T-helper 1 cell treated with Interleukin-12 subunit alpha and Interleukin-12 subunit beta and Interleukin-4 antibody, amounts not matched to agents 30 μg/mL and 1 μg/mL, for 36 hours (primary cell): Measurements from ENCODE around the gene AUH.
A peak's percentile ranks its signal among the peaks of the same experiment; 100 is the strongest.

Experiments used
- H3K27ac Mint-ChIP-seq: one replicate; pipeline ENCODE4 v1.8.0; 2021; ENCODE audit warnings: mild to moderate bottlenecking, mixed read lengths
- H3K27me3 Mint-ChIP-seq: one replicate; pipeline ENCODE4 v1.8.0; 2021; ENCODE audit warnings: low read depth, mixed read lengths
- H3K36me3 Mint-ChIP-seq: one replicate; pipeline ENCODE4 v1.8.0; 2021; ENCODE audit warnings: low read depth, mixed read lengths
- H3K4me1 Mint-ChIP-seq: one replicate; pipeline ENCODE4 v1.8.0; 2021; ENCODE audit warnings: low read depth, mixed read lengths
- H3K4me3 Mint-ChIP-seq: one replicate; pipeline ENCODE4 v1.8.0; 2021; ENCODE audit warnings: mild to moderate bottlenecking, moderate library complexity, mixed read lengths
- H3K9me3 Mint-ChIP-seq: one replicate; pipeline ENCODE4 v1.8.0; 2021; ENCODE audit warnings: mixed read lengths

The AUH gene

DNA sequence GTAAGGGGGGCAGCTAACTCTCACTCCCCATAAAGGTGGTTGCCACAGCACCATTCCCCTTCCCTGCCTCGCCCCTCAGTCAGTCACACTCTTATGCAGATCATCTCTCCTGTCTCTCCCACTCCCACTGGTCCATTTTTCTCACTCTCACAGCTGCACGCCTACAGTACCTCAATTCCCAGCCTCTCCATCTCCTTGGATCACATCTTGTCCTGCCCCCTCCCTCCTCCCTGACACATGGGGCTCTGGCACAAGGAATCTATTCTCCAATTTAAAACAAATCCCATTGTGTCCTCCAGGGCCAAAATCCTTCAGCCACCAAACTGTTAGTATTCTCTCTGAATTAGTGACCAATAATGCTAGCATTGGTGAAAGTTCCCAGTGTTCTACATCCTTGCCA lies 114.4 kb downstream of the AUH start:
- Mint-ChIP-seq H3K4me3 (no peak overlapping the region), H3K27me3 (no peaks in the 10 kb centered on the region), H3K36me3 (peaks cover 23% of the 10 kb centered on the region), H3K4me1 (peaks cover 30% of the 10 kb centered on the region), H3K9me3 (no peaks in the 10 kb centered on the region), H3K27ac (no peak overlapping the region)

DNA sequence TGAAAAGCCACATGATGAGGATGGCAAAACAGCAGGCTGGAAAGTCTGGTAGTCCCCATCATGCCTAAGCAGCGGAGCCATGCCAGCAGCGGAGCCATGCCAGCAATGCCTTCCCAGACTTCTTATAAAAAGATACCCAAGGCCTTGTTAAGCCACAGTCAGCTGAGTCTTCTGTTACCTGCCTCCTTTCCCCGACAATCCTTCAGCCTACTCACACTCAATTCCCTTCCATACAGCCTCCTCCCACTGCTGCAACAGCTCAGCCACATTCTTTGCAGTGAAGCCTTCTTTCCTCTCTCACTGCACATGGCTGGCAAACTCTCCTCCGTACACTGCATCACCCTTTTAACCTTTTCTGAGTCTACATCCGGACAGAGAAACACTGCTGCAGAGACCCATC lies 114.9 kb downstream of the AUH start:
- no peaks in the 10 kb centered on the region for H3K9me3 Mint-ChIP-seq
- H3K27me3 Mint-ChIP-seq = no peaks in the 10 kb centered on the region
- peaks cover 29% of the 10 kb centered on the region for H3K4me1 Mint-ChIP-seq
- no peak overlapping the region for H3K27ac Mint-ChIP-seq
- no peak overlapping the region for H3K4me3 Mint-ChIP-seq
- peaks cover 25% of the 10 kb centered on the region for H3K36me3 Mint-ChIP-seq

DNA sequence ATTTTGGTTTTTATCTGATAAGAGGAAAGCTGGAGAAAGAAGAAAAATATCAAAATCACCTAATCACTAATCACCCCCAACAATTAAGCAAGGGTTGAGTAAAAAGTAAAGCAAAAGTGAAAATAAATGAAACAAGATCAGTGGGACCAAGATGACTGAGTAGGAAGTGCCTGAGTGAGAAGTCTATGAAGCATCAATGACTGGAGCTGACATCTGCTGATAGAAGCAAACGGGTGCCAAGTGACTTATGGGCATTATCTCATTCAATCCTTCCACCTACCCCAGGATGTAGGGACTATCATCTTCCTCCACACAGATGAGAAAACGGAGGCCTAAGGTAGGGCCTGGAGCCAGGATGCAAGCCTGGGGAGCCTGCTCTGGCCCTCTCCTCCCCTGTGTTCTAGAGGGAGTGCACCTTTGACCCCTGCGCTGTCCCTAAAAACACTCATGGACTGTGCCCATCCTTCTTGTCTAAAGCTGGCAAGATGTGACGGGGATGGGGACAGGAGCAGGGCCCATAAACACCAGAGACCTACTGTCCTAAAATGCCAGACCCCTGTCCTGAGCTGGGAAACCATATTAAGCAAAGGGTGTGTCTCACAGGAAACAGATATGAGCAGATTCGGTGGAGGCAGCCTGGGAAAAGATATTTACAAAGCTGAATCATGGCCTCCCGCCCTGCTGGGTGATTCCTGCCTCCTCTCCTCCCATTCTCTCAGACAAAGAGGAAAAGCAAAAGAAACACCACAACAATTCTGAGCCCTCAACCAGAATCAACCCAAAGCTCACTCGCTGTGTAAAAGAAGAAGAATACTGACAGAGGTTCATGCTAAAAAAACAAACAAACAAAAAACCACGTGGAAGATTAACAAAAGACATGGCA lies 116.0 kb downstream of the AUH start:
- H3K36me3 Mint-ChIP-seq = peaks cover 25% of the 10 kb centered on the region
- H3K9me3 Mint-ChIP-seq = no peaks in the 10 kb centered on the region
- H3K27me3 Mint-ChIP-seq = no peaks in the 10 kb centered on the region
- peak overlapping the region; percentile 80 for H3K27ac Mint-ChIP-seq
- peaks cover 28% of the 10 kb centered on the region for H3K4me1 Mint-ChIP-seq
- H3K4me3 Mint-ChIP-seq = peak overlapping the region; percentile 22

DNA sequence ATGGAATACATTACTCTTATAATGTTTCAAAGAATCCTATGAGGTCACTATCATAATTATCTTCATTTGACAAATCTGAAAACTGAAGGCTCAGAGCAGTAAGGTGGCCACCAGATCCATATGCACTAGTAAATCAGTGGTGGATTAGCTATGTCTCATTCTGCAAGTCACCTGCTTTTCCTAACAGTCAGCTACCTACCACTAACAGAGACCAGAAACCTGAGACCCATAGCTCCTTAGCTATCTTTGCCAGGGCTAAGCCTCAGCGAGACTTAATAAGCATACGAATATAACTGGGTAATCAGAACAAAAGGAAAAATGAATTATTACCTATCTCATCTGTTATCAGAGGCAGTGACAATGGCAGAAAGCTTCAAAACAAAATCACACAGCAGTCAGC lies 118.7 kb downstream of the AUH start:
- peaks cover 32% of the 10 kb centered on the region for H3K36me3 Mint-ChIP-seq
- no peaks in the 10 kb centered on the region for H3K9me3 Mint-ChIP-seq
- H3K4me3 Mint-ChIP-seq = no peak overlapping the region
- peaks cover 28% of the 10 kb centered on the region for H3K4me1 Mint-ChIP-seq
- no peak overlapping the region for H3K27ac Mint-ChIP-seq
- H3K27me3 Mint-ChIP-seq = no peaks in the 10 kb centered on the region

DNA sequence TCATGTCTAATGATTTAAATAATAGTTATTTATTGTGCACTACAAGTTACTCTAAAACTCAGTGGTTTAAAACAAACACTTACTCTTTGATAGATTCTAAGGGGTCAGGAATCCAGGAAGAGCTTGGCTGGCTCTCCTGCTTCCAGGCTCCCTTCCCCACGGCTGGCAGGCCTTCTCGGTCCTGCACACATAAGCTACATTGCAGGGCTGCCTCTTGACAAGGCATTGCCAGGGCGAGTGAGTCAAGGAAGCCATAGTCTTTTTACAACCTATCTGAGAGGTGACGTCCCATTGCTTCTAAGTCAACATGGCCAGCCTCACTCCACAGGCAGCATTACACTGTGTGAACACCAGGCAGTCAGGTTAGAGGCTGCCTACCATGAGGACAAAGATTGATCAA lies 119.8 kb downstream of the AUH start:
- Mint-ChIP-seq H3K27me3 (no peaks in the 10 kb centered on the region), H3K4me3 (no peak overlapping the region), H3K9me3 (no peaks in the 10 kb centered on the region), H3K36me3 (peaks cover 32% of the 10 kb centered on the region), H3K27ac (no peak overlapping the region), H3K4me1 (peaks cover 22% of the 10 kb centered on the region)

DNA sequence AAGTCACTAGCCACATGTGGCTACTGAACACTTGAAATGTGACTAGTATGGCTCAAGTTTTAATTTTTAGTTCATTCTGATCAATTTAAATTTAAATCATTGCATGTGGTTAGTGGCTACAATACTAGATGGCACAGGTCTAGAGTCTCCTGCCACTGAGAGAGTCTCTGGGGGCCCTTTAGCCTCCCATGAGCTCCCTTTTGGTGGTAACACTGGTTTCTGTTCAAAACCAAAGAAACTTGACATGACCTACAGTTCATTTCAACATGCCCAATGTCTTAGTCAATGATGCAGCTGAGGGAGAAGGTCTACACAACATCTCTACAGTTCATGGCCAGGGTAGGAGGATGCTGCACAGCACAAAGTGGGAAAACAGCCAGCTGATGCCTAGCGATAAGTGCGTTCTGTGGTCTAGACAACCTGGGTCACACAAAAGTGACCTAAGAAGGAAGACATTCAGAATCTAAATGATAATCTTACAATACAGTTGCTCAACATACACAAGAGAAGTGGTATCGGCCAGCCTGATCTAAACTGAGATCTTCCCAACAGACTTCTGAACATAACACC lies 121.0 kb downstream of the AUH start:
- Mint-ChIP-seq H3K36me3 (peaks cover 27% of the 10 kb centered on the region), H3K27ac (no peak overlapping the region), H3K27me3 (no peaks in the 10 kb centered on the region)

DNA sequence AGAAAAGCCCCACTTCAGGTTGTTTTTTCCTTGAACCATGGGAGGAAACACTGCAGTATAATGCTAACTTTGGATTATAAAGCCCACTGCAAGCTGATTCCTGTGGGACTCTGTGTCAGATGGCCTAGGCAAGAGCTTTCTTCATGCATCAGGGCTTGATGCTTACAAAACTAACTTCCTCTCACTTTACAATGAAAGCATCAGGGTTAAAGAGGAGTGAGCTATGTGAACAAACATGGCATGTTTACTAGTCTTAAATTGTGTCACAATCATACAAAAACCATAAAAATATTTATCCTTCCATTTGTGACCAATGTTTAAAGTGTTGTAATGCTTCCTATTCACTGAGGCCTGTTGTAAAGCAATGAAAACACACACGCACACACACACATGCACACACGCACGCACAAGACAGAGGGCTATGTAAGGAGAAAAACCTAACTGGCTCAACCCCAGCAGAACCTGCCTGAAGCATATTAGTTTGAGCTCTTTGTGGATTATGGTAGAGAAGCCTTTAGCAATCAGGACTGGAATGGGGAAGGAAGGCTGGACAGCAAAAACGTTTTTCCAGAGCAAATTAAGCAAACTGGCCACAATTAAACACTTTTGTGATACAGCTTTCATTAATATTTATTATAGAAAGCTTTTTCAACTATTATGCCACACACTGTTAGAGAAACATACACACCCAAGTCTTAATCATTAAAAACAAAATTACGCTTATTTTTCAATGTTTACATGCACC lies 122.2 kb downstream of the AUH start:
- Mint-ChIP-seq H3K27ac (no peak overlapping the region), H3K4me1 (peaks cover 4% of the 10 kb centered on the region), H3K27me3 (no peaks in the 10 kb centered on the region), H3K4me3 (no peak overlapping the region), H3K9me3 (no peaks in the 10 kb centered on the region), H3K36me3 (peaks cover 26% of the 10 kb centered on the region)

More for the DNA sequence above, 121.0 kb downstream of the AUH start:
- H3K4me1 Mint-ChIP-seq = peaks cover 14% of the 10 kb centered on the region
- no peaks in the 10 kb centered on the region for H3K9me3 Mint-ChIP-seq
- H3K4me3 Mint-ChIP-seq = no peak overlapping the region

DNA sequence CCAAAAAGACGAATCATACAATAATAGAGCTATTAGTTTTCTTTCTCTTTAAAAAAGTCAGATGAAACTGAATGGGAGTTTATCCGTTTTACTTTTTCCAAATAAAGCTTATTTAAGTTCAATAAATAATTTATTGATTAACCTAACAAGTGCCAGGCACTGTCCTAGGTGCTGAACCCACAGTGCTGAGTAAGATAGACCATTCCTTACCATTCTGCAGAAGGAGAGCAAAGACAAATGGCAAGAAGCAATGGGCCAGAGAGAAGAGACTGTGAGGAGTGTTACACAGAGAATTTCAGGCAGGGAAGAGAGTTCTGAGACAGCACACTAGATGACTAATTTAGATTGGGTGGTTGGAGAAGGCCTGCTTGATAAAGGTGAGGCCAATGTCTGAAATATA lies 127.2 kb downstream of the AUH start:
- Mint-ChIP-seq H3K9me3 (no peaks in the 10 kb centered on the region), H3K27me3 (no peaks in the 10 kb centered on the region), H3K36me3 (peaks cover 18% of the 10 kb centered on the region), H3K27ac (no peak overlapping the region), H3K4me1 (peaks cover 2% of the 10 kb centered on the region), H3K4me3 (no peak overlapping the region)

DNA sequence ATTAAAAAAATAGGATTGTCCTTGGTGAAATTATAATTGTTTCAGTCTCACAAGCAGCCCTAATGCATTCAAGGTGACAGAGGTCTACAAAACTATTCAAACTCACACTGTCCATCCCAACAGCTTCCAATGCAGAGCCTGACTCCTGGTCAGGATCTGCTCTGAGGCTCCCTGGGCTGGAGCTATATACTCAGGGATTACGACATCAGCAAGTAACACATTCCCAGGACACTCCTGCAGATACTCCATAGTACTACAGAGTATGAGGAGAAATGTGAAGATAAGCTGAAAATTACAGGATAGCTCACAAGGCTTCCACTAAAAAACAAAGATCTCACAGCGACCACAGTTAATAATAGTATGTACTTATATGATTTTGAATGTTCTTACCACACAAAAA lies 130.1 kb downstream of the AUH start:
- peaks cover 15% of the 10 kb centered on the region for H3K36me3 Mint-ChIP-seq
- no peak overlapping the region for H3K27ac Mint-ChIP-seq
- H3K27me3 Mint-ChIP-seq = no peaks in the 10 kb centered on the region
- no peak overlapping the region for H3K4me3 Mint-ChIP-seq
- peaks cover 2% of the 10 kb centered on the region for H3K4me1 Mint-ChIP-seq
- no peaks in the 10 kb centered on the region for H3K9me3 Mint-ChIP-seq

DNA sequence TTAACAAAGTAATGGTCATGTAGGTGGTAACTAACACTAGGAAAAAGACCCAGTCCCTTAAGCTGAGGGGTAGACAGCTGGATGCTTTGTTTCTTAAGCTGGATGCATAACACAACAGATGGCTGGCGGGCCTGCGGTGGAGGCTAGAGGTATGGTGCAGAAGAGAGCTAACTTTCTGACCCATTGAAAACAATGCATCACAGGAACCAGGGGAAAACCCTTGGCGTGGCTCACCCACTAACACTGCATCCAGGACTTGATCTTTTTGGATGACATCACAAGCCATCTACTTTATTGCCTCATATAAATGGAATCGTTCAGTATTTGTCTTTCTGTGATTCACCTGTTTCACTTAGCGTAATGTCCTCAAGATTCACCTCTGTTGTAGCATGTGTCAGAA lies 138.7 kb downstream of the AUH start:
- peaks cover 12% of the 10 kb centered on the region for H3K9me3 Mint-ChIP-seq
- H3K36me3 Mint-ChIP-seq = peaks cover 46% of the 10 kb centered on the region
- H3K4me1 Mint-ChIP-seq = peaks cover 7% of the 10 kb centered on the region
- no peaks in the 10 kb centered on the region for H3K27me3 Mint-ChIP-seq
- no peak overlapping the region for H3K27ac Mint-ChIP-seq
- H3K4me3 Mint-ChIP-seq = no peak overlapping the region

DNA sequence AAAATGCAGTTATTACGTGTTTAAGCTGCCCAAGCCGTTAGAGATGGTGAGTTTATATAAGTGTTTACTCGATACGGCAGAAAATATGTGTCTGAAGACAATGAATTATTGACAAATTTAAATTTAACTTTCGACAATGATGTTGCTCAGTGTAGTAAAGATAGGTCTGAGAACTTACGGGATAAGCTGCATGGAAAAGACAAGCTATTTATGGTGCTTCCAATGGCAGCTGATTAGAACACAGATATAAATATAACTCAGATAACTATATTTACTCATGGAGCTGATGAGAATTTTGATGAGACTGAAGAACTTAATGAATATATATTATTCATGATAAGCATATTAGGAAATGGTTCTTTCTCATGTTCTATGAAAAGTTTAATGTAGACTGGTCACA lies 139.3 kb downstream of the AUH start:
- H3K36me3 Mint-ChIP-seq = peaks cover 51% of the 10 kb centered on the region

DNA sequence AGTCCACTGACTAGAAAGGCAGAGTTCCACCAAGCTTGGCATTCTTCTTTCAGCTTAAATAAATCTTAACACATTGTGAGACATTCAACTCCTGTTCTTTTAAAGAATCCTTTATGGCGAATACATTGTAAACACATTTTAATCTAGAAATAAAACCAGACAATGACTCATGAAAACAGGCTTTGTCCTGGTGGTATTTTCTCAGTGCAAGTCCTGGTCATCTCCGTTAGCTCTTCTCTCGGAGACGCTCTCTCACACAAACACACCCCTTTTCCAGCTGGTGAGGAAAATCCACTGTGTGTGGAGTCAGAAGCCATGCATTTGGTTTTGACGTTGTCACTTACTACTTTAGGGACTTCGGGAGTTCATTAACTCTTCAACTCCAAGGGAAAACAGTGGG lies 140.4 kb downstream of the AUH start:
- H3K27me3 Mint-ChIP-seq = no peaks in the 10 kb centered on the region
- no peak overlapping the region for H3K4me3 Mint-ChIP-seq
- peaks cover 52% of the 10 kb centered on the region for H3K36me3 Mint-ChIP-seq
- H3K4me1 Mint-ChIP-seq = peaks cover 7% of the 10 kb centered on the region
- no peak overlapping the region for H3K27ac Mint-ChIP-seq
- peaks cover 12% of the 10 kb centered on the region for H3K9me3 Mint-ChIP-seq

More for the DNA sequence above, 139.3 kb downstream of the AUH start:
- Mint-ChIP-seq H3K27me3 (no peaks in the 10 kb centered on the region), H3K9me3 (peaks cover 12% of the 10 kb centered on the region), H3K4me1 (peaks cover 7% of the 10 kb centered on the region), H3K4me3 (no peak overlapping the region), H3K27ac (no peak overlapping the region)

DNA sequence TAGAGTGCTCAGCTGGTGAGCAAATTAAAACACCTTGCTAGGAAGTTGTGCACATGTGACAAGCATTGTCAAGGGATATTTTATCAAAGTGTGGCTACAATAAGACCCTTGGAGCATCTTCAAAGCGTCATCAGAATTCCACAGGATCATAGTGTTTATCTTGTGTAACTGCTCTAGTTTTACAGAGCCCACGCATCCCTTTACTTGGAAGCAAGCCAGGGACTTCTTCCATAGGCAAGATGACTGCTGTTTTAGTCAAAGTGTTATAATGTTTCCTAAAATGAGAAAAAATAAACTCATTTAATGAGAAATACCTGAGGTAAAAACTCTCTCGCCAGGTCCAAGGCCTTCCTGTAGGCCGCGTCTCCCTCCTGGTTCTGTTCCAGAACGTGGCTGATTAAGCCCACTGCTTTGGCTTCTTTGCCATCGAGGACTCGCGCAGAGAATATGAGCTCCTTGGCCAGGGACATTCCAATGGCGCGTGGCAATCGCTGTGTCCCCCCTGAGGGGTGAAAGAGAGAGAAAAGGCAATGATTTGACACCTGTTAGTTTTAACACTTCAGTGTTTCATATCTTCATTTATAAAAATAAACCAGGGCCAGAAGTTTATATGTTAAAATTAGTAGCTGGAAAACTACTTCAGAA lies 141.1 kb downstream of the AUH start:
- peaks cover 12% of the 10 kb centered on the region for H3K9me3 Mint-ChIP-seq
- no peaks in the 10 kb centered on the region for H3K27me3 Mint-ChIP-seq
- H3K4me3 Mint-ChIP-seq = no peak overlapping the region

DNA sequence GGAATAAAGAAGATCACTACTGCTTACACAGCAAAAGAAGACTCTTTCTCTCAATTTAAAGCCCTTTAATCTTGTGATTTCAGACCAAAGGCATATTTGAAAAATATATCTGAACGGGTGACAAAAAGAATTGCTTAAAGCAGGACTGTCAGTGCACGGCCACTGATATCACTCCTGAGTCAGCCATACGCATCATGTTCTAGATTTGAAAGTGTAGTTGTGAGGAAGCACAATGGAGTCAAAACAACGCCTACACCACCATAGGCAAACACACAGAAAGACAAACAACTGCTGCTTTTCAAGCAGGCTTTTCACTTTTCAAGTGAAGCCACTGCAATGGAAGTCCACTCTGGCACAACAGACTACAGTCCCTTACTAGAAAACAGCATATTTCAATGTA lies 141.7 kb downstream of the AUH start:
- peaks cover 7% of the 10 kb centered on the region for H3K4me1 Mint-ChIP-seq
- no peak overlapping the region for H3K4me3 Mint-ChIP-seq
- H3K9me3 Mint-ChIP-seq = peaks cover 10% of the 10 kb centered on the region
- H3K36me3 Mint-ChIP-seq = peaks cover 51% of the 10 kb centered on the region
- no peaks in the 10 kb centered on the region for H3K27me3 Mint-ChIP-seq
- no peak overlapping the region for H3K27ac Mint-ChIP-seq

More for the DNA sequence above, 141.1 kb downstream of the AUH start:
- Mint-ChIP-seq H3K36me3 (peaks cover 51% of the 10 kb centered on the region), H3K4me1 (peaks cover 7% of the 10 kb centered on the region), H3K27ac (no peak overlapping the region)
